NOMO-1 treated with dmso at 0.1 percent for 144 hours (cell line): ENCODE results near the gene NCOA7.
"Not testable (repeated sequence)": the region's sequence is repeated elsewhere in the genome, so short reads cannot be mapped to it uniquely, and the experiment has no call there.

ENCODE experiments used
- DNase-seq: peaks from one replicate; lab custom pipeline; 2025; ENCODE audit not compliant: unreplicated experiment; lab: John Stamatoyannopoulos, UW

The NCOA7 gene

GRCh38 chr6:125753218-125753936 is 37.4 kb upstream of the NCOA7 start:
- no peak for DNase-seq

- DNase-seq = no peak
Measured at GRCh38 chr6:125753937-125754259, 36.9 kb upstream of the NCOA7 start.

- no peak for DNase-seq
Measured at GRCh38 chr6:125754566-125754965, 36.2 kb upstream of the NCOA7 start.

- no peak for DNase-seq
Measured at GRCh38 chr6:125759184-125759902, 31.4 kb upstream of the NCOA7 start.

- no peak for DNase-seq
Measured at GRCh38 chr6:125759959-125760457, 30.8 kb upstream of the NCOA7 start.

- DNase-seq = no peak
Measured at GRCh38 chr6:125764121-125764671, 26.6 kb upstream of the NCOA7 start.

GRCh38 chr6:125765944-125766343 is 24.8 kb upstream of the NCOA7 start:
- no peak for DNase-seq

GRCh38 chr6:125766641-125767040 is 24.1 kb upstream of the NCOA7 start:
- DNase-seq = no peak

GRCh38 chr6:125769147-125769783 is 21.5 kb upstream of the NCOA7 start:
- no peak for DNase-seq

GRCh38 chr6:125773387-125774341 is 17.1 kb upstream of the NCOA7 start:
- no peak for DNase-seq

- DNase-seq = not testable (repeated sequence)
Measured at GRCh38 chr6:125776107-125776826, 14.5 kb upstream of the NCOA7 start.

- peak; percentile 81 for DNase-seq
Measured at GRCh38 chr6:125779924-125780539, 10.7 kb upstream of the NCOA7 start.

- DNase-seq = peak; percentile 62
Measured at GRCh38 chr6:125780540-125781313, 10.0 kb upstream of the NCOA7 start.

- DNase-seq = no peak
Measured at GRCh38 chr6:125781314-125781868, 9.4 kb upstream of the NCOA7 start.

- no peak for DNase-seq
Measured at GRCh38 chr6:125784365-125784764, 6.4 kb upstream of the NCOA7 start.

GRCh38 chr6:125787791-125788190 is 3.0 kb upstream of the NCOA7 start:
- no peak for DNase-seq

- DNase-seq = no peak
Measured at GRCh38 chr6:125789167-125789566, 1.6 kb upstream of the NCOA7 start.

- no peak for DNase-seq
Measured at GRCh38 chr6:125789576-125790357, 993 bp upstream of the NCOA7 start.
